Measurements from ENCODE around the gene MAP1B.

Gene MAP1B

GRCh38 chr5:72185496-72186329 is 78.4 kb downstream of the MAP1B start:
- peak; percentile 83 for DNase-seq (ENCODE audit: low read depth)
- no peak overlapping the region for H3K4me3 ChIP-seq (ENCODE audit: low read length)
- TF ChIP-seq, protein P1, sequence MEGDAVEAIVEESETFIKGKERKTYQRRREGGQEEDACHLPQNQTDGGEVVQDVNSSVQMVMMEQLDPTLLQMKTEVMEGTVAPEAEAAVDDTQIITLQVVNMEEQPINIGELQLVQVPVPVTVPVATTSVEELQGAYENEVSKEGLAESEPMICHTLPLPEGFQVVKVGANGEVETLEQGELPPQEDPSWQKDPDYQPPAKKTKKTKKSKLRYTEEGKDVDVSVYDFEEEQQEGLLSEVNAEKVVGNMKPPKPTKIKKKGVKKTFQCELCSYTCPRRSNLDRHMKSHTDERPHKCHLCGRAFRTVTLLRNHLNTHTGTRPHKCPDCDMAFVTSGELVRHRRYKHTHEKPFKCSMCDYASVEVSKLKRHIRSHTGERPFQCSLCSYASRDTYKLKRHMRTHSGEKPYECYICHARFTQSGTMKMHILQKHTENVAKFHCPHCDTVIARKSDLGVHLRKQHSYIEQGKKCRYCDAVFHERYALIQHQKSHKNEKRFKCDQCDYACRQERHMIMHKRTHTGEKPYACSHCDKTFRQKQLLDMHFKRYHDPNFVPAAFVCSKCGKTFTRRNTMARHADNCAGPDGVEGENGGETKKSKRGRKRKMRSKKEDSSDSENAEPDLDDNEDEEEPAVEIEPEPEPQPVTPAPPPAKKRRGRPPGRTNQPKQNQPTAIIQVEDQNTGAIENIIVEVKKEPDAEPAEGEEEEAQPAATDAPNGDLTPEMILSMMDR (conservative IDR thresholded peaks at IDR 0.05; ENCODE audit: low read length): peak; percentile 8; the same call in 1 of the 2 replicates

DNA sequence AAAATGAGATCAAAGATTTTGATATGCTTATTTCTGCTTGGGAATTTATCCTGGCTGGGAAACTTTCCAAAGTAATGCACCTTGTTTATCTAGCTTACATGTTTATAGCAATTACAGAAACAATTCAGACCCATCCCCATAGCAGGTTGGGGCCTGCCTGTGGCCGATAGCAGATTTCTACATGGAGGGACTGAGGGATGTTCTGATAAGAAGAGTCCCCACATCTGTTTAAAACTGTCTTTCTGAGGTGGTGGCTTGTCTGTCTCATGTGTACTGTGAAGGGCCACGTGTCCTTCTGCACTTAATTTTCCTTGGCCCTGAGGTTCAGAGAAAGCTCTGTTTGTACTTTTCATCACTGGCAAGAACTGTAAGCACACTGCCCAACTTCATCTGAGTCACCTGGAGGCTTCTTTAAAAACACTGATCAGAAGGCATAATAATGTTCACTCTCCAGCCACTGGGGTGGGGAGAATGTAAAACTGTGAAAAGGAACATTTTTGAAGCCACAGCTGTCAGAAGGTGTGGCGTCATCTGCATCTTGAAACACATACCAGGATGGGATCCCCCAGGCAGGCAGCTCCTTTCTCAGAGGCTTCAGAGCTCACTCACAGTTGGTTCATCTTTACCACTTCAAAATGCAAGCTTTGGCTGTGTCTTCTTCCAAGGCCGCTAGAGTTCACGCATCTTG is 80.3 kb downstream of the MAP1B start:
- TF ChIP-seq, protein P1 (conservative IDR thresholded peaks at IDR 0.05; ENCODE audit: low read length): no peak
- H3K4me3 ChIP-seq (ENCODE audit: low read length): no peak overlapping the region
- peak; percentile 36 for DNase-seq (ENCODE audit: low read depth)

DNA sequence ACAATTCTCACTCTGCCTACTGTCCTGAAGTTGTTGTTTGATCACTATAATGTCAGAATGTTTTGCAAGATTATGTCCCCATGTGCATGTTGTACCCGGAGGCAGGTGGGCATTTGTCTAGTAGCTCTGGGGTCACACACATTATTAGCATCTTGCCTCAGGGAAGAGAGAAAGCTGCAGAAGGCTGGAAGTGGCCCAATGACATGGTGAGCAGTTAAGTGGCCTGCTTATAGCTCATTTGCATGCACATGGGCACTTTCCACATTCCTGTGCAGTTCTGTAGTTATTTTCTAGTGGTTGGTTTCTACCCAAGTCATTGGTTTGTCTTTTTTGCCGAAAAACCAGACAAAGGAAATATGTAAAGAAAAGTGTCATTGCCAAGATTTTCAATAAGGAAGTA is 80.9 kb downstream of the MAP1B start:
- DNase-seq (ENCODE audit: low read depth): no peak
- H3K4me3 ChIP-seq (ENCODE audit: low read length): no peak overlapping the region
- TF ChIP-seq, protein P1 (conservative IDR thresholded peaks at IDR 0.05; ENCODE audit: low read length): no peak

DNA sequence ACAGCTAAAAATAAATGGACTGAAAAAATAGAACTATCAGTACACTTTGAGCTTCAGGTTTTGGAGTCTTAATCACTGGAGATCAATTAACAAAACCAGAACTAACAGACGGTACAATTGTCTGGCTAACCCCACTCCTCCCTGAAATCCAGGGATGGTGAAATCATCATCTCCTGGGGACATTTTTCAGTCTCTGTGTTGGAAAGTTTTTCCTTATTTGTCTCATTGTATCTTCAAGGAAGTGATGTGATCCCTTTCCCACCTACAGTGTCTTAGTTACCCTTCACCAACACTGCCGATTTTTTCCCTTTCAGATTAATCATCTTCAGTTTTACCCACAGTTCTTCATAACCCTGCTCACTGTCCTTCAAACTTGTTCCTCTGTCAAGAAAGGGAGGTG is 81.9 kb downstream of the MAP1B start:
- DNase-seq (ENCODE audit: low read depth): no peak
- H3K4me3 ChIP-seq (ENCODE audit: low read length): no peak overlapping the region
- TF ChIP-seq, protein P1 (conservative IDR thresholded peaks at IDR 0.05; ENCODE audit: low read length): no peak

GRCh38 chr5:72191404-72191803 is 84.1 kb downstream of the MAP1B start:
- H3K4me3 ChIP-seq (ENCODE audit: low read length): no peak overlapping the region
- peak; percentile 44 for DNase-seq (ENCODE audit: low read depth)
- TF ChIP-seq, protein P1 (conservative IDR thresholded peaks at IDR 0.05; ENCODE audit: low read length): no peak

GRCh38 chr5:72194846-72195245 is 87.6 kb downstream of the MAP1B start:
- H3K4me3 ChIP-seq (ENCODE audit: low read length): no peak overlapping the region
- TF ChIP-seq, protein P1 (conservative IDR thresholded peaks at IDR 0.05; ENCODE audit: low read length): no peak
- DNase-seq (ENCODE audit: low read depth): no peak

GRCh38 chr5:72195581-72195980 is 88.3 kb downstream of the MAP1B start:
- DNase-seq (ENCODE audit: low read depth): no peak
- TF ChIP-seq, protein P1 (conservative IDR thresholded peaks at IDR 0.05; ENCODE audit: low read length): no peak
- no peak overlapping the region for H3K4me3 ChIP-seq (ENCODE audit: low read length)
